ENCODE data around the gene HCLS1.
"Not testable (repeated sequence)": the region's sequence is repeated elsewhere in the genome, so short reads cannot be mapped to it uniquely, and the experiment has no call there.

Gene HCLS1

GRCh38 chr3:121594850-121595249 lies 65.9 kb downstream of the HCLS1 start:
- no peaks in the 10 kb centered on the region for H3K79me2 ChIP-seq (ENCODE audit: insufficient read depth, low read length)
- H3K27me3 ChIP-seq (ENCODE audit: low read length), result no peaks in the 10 kb centered on the region
- H2AFZ ChIP-seq (ENCODE audit: low read depth, low read length, severe bottlenecking), result no peak overlapping the region
- H4K20me1 ChIP-seq (ENCODE audit: low read depth, low read length), result no peaks in the 10 kb centered on the region
- H3F3A ChIP-seq (ENCODE audit: insufficient read depth), result no peaks in the 10 kb centered on the region
- H3K27ac ChIP-seq (ENCODE audit: low read depth, low read length), result no peak overlapping the region
- no peaks in the 10 kb centered on the region for H3K36me3 ChIP-seq (ENCODE audit: low read length)
- TF ChIP-seq EZH2phosphoT487 (conservative IDR thresholded peaks at IDR 0.05; ENCODE audit: low read length) (no peak), CTCF (IDR thresholded peaks at IDR 0.05; ENCODE audit: insufficient read depth, low read length, poor library complexity, severe bottlenecking) (no peak)
- no peaks in the 10 kb centered on the region for H3K9me3 ChIP-seq (ENCODE audit: insufficient read depth, low read length)
- H3K9ac ChIP-seq (ENCODE audit: low read length), result no peak overlapping the region
- H3K9me2 ChIP-seq (replicated peaks; ENCODE audit: insufficient read depth, low read length), result no peaks in the 10 kb centered on the region
- no peak overlapping the region for H3K4me3 ChIP-seq (ENCODE audit: insufficient read depth, low read length, poor library complexity, severe bottlenecking)
- no peak overlapping the region for H3K4me2 ChIP-seq (ENCODE audit: low read depth, low read length, poor library complexity, severe bottlenecking)

- H3K27ac ChIP-seq (ENCODE audit: low read depth, low read length); H3K9me3 ChIP-seq (ENCODE audit: insufficient read depth, low read length); H3K79me2 ChIP-seq (ENCODE audit: insufficient read depth, low read length); H3K4me2 ChIP-seq (ENCODE audit: low read depth, low read length, poor library complexity, severe bottlenecking); H4K20me1 ChIP-seq (ENCODE audit: low read depth, low read length); H3K9me2 ChIP-seq (replicated peaks; ENCODE audit: insufficient read depth, low read length); H3K9ac ChIP-seq (ENCODE audit: low read length); H3K36me3 ChIP-seq (ENCODE audit: low read length); H3K4me3 ChIP-seq (ENCODE audit: insufficient read depth, low read length, poor library complexity, severe bottlenecking); H3K27me3 ChIP-seq (ENCODE audit: low read length); H2AFZ ChIP-seq (ENCODE audit: low read depth, low read length, severe bottlenecking); H3F3A ChIP-seq (ENCODE audit: insufficient read depth): not testable (repeated sequence)
Measured at GRCh38 chr3:121593806-121594205, 66.9 kb downstream of the HCLS1 start.

GRCh38 chr3:121592856-121593702 lies 67.6 kb downstream of the HCLS1 start, which contains the start of gene FBXO40:
TSS of gene FBXO40 (plus strand) at chr3:121593379. CDS start at chr3:121620576, 27,197 bp downstream.
- H3F3A ChIP-seq (ENCODE audit: insufficient read depth), result no peaks in the 10 kb centered on the region
- H3K27ac ChIP-seq (ENCODE audit: low read depth, low read length), result no peak within 1 kb of the TSS
- no peaks in the 10 kb centered on the region for H3K9me3 ChIP-seq (ENCODE audit: insufficient read depth, low read length)
- H3K36me3 ChIP-seq (ENCODE audit: low read length), result no peaks in the 10 kb centered on the region
- H3K9ac ChIP-seq (ENCODE audit: low read length), result no peak within 1 kb of the TSS
- no peaks in the 10 kb centered on the region for H3K9me2 ChIP-seq (replicated peaks; ENCODE audit: insufficient read depth, low read length)
- H3K27me3 ChIP-seq (ENCODE audit: low read length), result no peaks in the 10 kb centered on the region
- no peak within 1 kb of the TSS for H3K4me2 ChIP-seq (ENCODE audit: low read depth, low read length, poor library complexity, severe bottlenecking)
- H4K20me1 ChIP-seq (ENCODE audit: low read depth, low read length), result no peaks in the 10 kb centered on the region
- no peaks in the 10 kb centered on the region for H3K79me2 ChIP-seq (ENCODE audit: insufficient read depth, low read length)
- no peak within 1 kb of the TSS for H3K4me3 ChIP-seq (ENCODE audit: insufficient read depth, low read length, poor library complexity, severe bottlenecking)
- H2AFZ ChIP-seq (ENCODE audit: low read depth, low read length, severe bottlenecking), result no peak within 1 kb of the TSS
- TF ChIP-seq EZH2phosphoT487 (conservative IDR thresholded peaks at IDR 0.05; ENCODE audit: low read length) (no peak), CTCF (IDR thresholded peaks at IDR 0.05; ENCODE audit: insufficient read depth, low read length, poor library complexity, severe bottlenecking) (no peak)

- Histone ChIP-seq H3F3A (ENCODE audit: insufficient read depth) (no peaks in the 10 kb centered on the region), H3K4me2 (ENCODE audit: low read depth, low read length, poor library complexity, severe bottlenecking) (no peak overlapping the region), H3K27me3 (ENCODE audit: low read length) (no peaks in the 10 kb centered on the region), H3K4me3 (ENCODE audit: insufficient read depth, low read length, poor library complexity, severe bottlenecking) (no peak overlapping the region), H2AFZ (ENCODE audit: low read depth, low read length, severe bottlenecking) (no peak overlapping the region), H3K36me3 (ENCODE audit: low read length) (no peaks in the 10 kb centered on the region), H3K79me2 (ENCODE audit: insufficient read depth, low read length) (no peaks in the 10 kb centered on the region), H3K9ac (ENCODE audit: low read length) (no peak overlapping the region), H3K9me3 (ENCODE audit: insufficient read depth, low read length) (no peaks in the 10 kb centered on the region), H3K27ac (ENCODE audit: low read depth, low read length) (no peak overlapping the region), H4K20me1 (ENCODE audit: low read depth, low read length) (no peaks in the 10 kb centered on the region), H3K9me2 (replicated peaks; ENCODE audit: insufficient read depth, low read length) (no peaks in the 10 kb centered on the region)
- no peak for TF ChIP-seq EZH2phosphoT487 (conservative IDR thresholded peaks at IDR 0.05; ENCODE audit: low read length)
- TF ChIP-seq CTCF (IDR thresholded peaks at IDR 0.05; ENCODE audit: insufficient read depth, low read length, poor library complexity, severe bottlenecking), result no peak
Measured at GRCh38 chr3:121584418-121584817, 76.3 kb downstream of the HCLS1 start.

Data from SU-DHL-6 (cell line).